VCaP (cell line): ENCODE data around the gene PPM1M.

ENCODE experiments used
- H3K27ac ChIP-seq: fragments of 450-650 bp; 2 replicates; pipeline ENCODE4 v1.5.1; 2017
- CTCF ChIP-seq: fragments of 450-650 bp; conservative IDR thresholded peaks from 2 replicates; pipeline ENCODE4 v1.5.1; 2017; ENCODE audit warnings: mild to moderate bottlenecking, moderate library complexity

PPM1M gene

GRCh38 chr3:52246728-52247408 is 1.3 kb downstream of the PPM1M start:
- peak overlapping the region; percentile 83 for H3K27ac ChIP-seq
- TF ChIP-seq CTCF = no peak

DNA sequence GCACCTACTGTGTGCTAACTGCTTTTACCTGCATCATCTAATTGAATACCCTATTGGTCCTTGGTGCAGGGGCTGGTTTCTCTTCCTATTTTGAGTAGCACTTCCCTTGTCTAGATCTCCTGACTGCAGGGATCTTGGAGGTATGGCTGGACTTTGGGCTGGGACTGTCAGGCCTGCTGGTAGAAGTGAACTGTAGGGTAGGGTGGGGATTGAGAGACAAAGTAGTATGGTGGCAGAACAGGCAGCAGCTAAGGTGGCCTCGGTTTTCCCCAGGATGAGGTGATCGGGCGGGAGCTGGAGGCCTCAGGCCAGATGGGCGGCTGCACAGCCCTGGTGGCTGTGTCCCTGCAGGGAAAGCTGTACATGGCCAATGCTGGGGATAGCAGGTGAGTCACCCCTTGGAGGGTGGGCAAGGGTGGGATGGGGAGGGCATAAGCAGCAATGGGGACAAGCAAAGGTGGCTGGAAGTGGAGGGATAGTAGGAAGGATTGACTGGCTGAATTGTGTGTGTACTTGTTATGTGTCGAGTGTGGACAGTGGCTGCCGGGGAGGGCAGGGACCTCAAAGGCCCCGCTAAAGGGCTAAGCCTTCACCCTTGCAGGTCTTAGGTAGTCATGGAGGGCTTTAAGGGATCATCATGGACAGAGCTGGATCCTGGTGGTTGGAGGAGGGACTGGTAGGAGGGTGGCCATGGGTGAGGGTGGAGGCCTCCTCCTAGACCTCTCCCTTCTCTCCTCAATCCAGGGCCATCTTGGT is 2.0 kb downstream of the PPM1M start:
- H3K27ac ChIP-seq = no peak overlapping the region

GRCh38 chr3:52248165-52248541 is 2.6 kb downstream of the PPM1M start:
- H3K27ac ChIP-seq = no peak overlapping the region

More for the DNA sequence above, 2.0 kb downstream of the PPM1M start:
- no peak for TF ChIP-seq CTCF

DNA sequence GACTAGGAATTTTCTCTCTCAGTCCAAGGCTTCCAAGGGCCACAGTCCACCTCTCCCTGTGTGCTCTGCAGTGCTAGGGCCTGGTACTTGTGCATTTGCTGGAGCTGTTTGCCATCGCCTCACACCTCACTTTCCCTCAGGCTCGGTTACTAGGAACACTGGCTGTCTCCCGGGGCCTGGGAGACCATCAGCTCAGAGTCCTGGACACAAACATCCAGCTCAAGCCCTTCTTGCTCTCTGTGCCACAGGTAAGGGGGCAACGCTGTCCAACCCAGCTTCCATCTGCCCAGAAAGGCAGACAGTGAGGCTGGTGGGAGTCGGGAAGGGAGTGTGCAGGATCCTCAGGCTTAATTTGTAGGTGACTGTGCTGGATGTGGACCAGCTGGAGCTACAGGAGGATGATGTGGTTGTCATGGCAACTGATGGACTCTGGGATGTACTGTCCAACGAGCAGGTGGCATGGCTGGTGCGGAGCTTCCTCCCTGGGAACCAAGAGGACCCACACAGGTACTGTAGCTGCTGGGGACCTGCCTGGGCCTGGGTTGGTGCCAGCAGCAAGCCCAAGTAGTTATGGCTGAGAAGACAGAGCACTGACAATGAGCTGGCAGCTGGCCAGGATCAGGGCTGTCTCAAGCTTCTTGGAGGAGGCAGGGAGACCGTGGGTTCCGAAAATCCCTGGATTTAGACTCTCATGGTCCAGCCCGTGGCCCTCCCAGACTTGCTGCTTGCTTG is 3.4 kb downstream of the PPM1M start:
- TF ChIP-seq CTCF = no peak
- no peak overlapping the region for H3K27ac ChIP-seq

More at GRCh38 chr3:52248165-52248541, 2.6 kb downstream of the PPM1M start:
- TF ChIP-seq CTCF = no peak

DNA sequence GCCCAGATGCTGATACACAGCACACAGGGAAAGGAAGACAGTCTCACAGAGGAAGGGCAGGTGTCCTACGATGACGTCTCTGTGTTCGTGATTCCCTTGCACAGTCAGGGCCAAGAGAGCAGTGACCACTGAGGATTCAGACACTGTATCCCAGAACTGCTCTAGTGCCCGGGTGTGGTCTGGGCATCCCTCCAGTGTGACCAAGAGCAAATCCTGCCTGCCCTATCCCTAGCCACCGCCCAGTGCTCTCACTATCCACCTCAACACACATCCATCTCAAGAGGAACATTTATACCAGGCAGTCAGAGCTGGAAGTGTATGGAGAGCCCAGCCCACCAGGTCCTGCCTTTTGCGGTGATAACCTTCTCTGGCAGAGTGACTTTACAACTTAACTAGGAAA is 4.1 kb downstream of the PPM1M start:
- no peak overlapping the region for H3K27ac ChIP-seq
- TF ChIP-seq CTCF = no peak

DNA sequence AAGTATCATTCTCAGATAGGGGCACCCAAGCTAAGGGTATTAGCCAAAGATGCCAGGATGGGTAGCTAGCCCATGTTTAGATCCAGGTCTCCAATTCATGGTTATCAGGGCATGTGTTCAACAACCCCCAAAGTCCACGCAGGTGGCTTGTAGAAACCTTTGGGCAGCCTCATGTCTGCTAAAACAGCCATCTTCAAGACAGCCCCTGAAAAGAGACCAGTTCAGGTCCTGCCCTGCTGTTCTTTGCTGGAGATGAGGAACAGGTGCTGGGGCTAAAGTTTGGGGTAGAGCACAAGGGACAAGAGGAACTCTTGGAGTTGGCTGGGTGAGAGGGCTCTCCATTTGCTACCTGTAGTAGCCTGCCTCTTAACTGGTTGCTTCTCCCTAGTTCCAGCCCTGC is 4.6 kb downstream of the PPM1M start:
- no peak for TF ChIP-seq CTCF

More for the DNA sequence above, 4.6 kb downstream of the PPM1M start:
- H3K27ac ChIP-seq = no peak overlapping the region
